ENCODE results near the gene POLDIP3. TPM values are rescaled to one million over a fixed set of nuclear protein-coding genes. Genes with fewer than 3 reads are reported as not detected.

POLDIP3 gene
- total and polyA plus RNA-seq, 11 donors = 13.0 to 42.7 (median 29.0) TPM

DNA sequence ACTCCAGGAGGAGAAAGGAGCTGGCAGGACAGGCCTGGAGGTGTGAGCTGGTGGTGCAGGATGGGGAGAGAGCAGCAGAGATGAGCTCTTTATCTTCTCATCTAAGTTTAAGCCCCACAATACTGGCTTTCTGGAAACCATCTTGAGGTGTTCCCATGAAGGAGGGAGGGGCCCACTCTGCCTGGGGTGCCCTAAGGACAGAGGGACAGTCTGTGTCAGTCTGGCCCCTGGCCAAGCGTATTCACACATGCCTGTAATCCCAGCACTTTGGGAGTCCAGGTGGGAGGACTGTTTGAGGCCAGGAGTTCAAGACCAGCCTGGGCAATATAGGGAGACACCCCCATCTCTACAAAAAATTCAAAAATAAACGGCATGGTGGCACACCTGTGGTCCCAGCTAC lies 52.0 kb downstream of the POLDIP3 start:
- H3K9me3 ChIP-seq = no peaks in the 10 kb centered on the region
- H3K27ac ChIP-seq = peak overlapping the region in 4 of 12 donors; percentile 1 to 53 (median 9)
- WGBS, 4 donors = 67 to 89% (median 84%) methylated on average over 2 of the region's 2 CpGs
- H3K4me3 ChIP-seq = no peak overlapping the region
- intact Hi-C loops (cut with DNase I) = no loop called here
- peaks cover 0 to 19% (median 6%) of the 10 kb centered on the region in 12 donors for H3K4me1 ChIP-seq
- no peaks in the 10 kb centered on the region for H3K27me3 ChIP-seq
- ATAC-seq (no peak), DNase-seq (no peak)
- H3K36me3 ChIP-seq = peaks cover 0 to 10% (median 0%) of the 10 kb centered on the region in 9 donors
- TF ChIP-seq POLR2A (IDR thresholded peaks at IDR 0.05) = no peak
- TF ChIP-seq CTCF (IDR thresholded peaks at IDR 0.05) = no peak

DNA sequence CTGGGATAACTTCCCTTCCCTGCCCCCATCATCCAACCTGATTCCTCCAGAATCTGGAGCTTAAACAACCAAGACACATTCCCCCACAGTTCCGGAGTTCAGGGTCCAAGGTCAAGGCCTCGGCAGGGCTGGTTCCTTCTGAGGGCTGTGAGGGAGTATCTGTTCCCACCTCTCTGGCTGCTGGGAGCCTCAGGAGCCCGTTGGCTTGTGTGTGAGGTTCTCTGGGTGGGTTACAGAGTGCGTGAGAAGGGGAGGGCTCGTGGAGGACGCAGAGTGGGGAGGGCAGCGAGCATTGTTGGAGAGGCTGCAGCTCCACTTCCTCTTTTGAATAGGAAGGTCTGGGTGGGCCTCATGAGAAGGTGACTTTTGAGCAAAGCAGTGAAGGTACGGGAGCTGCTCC lies 52.4 kb downstream of the POLDIP3 start:
- intact Hi-C loops (cut with DNase I) = no loop called here
- H3K4me1 ChIP-seq = peaks cover 0 to 19% (median 6%) of the 10 kb centered on the region in 12 donors
- H3K4me3 ChIP-seq = no peak overlapping the region
- no peaks in the 10 kb centered on the region for H3K9me3 ChIP-seq
- 43 to 63% (median 51%) methylated on average over 8 of the region's 8 CpGs for WGBS, 4 donors
- peaks cover 0 to 10% (median 0%) of the 10 kb centered on the region in 9 donors for H3K36me3 ChIP-seq
- no peak for DNase-seq
- peak in 2 of 4 donors; percentile 12 to 25 for ATAC-seq
- TF ChIP-seq POLR2A (IDR thresholded peaks at IDR 0.05) = no peak
- no peak for TF ChIP-seq CTCF (IDR thresholded peaks at IDR 0.05)
- H3K27me3 ChIP-seq = no peaks in the 10 kb centered on the region
- H3K27ac ChIP-seq = peak overlapping the region in 6 of 12 donors; percentile 1 to 53 (median 16)

- DNase-seq = no peak
- intact Hi-C loops (cut with DNase I) = no loop called here
- ATAC-seq = peak in 1 of 4 donors; percentile 10
- TF ChIP-seq CTCF (IDR thresholded peaks at IDR 0.05) (no peak), POLR2A (IDR thresholded peaks at IDR 0.05) (no peak)
- 39 to 57% (median 51%) methylated on average over 5 of the region's 5 CpGs for WGBS, 4 donors
- peaks cover 0 to 19% (median 6%) of the 10 kb centered on the region in 12 donors for H3K4me1 ChIP-seq
- H3K9me3 ChIP-seq = no peaks in the 10 kb centered on the region
- H3K36me3 ChIP-seq = peaks cover 0 to 10% (median 0%) of the 10 kb centered on the region in 9 donors
- H3K4me3 ChIP-seq = no peak overlapping the region
- no peaks in the 10 kb centered on the region for H3K27me3 ChIP-seq
- peak overlapping the region in 5 of 12 donors; percentile 1 to 53 (median 18) for H3K27ac ChIP-seq
Observed at GRCh38 chr22:42561856-42562255, 52.8 kb downstream of the POLDIP3 start.

DNA sequence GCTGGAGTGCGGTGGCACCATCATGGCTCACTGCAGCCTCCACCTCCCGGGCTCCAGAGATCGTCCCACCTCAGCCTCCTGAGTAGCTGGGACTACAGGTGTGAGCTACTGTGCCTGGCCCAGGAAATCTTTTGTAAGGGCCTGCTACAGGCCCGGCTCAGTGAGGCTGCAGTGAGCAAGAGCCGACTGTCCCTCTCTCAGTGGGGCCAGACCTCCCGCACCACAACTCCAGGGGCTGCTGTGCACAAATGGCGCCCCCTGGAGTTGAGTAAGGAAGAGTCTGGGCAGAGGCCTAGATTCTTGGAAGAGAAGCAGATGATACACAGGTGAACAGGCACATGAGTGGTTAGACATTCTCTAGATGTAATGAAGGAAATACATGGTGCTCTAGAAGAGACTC lies 53.9 kb downstream of the POLDIP3 start:
- Histone ChIP-seq H3K27me3 (no peaks in the 10 kb centered on the region), H3K9me3 (no peaks in the 10 kb centered on the region), H3K4me1 (peaks cover 0 to 19% (median 6%) of the 10 kb centered on the region in 12 donors), H3K4me3 (no peak overlapping the region), H3K36me3 (peaks cover 0 to 5% (median 0%) of the 10 kb centered on the region in 9 donors), H3K27ac (no peak overlapping the region)
- DNase-seq (no peak), ATAC-seq (peak in 2 of 4 donors; percentile 22 to 32)
- TF ChIP-seq CTCF (IDR thresholded peaks at IDR 0.05) (peak in 11 of 12 donors; percentile 30 to 59 (median 52)), POLR2A (IDR thresholded peaks at IDR 0.05) (no peak)
- intact Hi-C loops (cut with DNase I) = no loop called here
- WGBS, 4 donors = 79 to 82% (median 80%) methylated on average over 7 of the region's 7 CpGs
